OCI-LY3 (cell line): ENCODE results near the gene NKAPD1.

Experiments
- CTCF ChIP-seq: fragments of 200-600, 300-600 bp; sonication (generic); IDR thresholded peaks from 2 replicates; pipeline ENCODE4 v1.5.1; 2014; ENCODE audit warnings: antibody characterized with exemption, low read length, low read depth
- EZH2phosphoT487 ChIP-seq: fragments of 200-600 bp; shearing (Covaris generic); IDR thresholded peaks from 2 replicates; pipeline ENCODE4 v1.6.1; 2018; ENCODE audit warnings: antibody characterized with exemption, mixed run types, low read depth

GRCh38 chr11:112044961-112045360 lies 29.1 kb upstream of the NKAPD1 start:
- TF ChIP-seq CTCF (no peak), EZH2phosphoT487 (no peak)
